CD1c-positive myeloid dendritic cell (primary cell): ENCODE measurements around the gene CNIH3.
"Not testable (repeated sequence)": the region's sequence is repeated elsewhere in the genome, so short reads cannot be mapped to it uniquely, and the experiment has no call there.

ENCODE experiments used
- DNase-seq: peaks from one replicate; pipeline ENCODE4 v3.0.0-alpha.2; 2016; ENCODE audit errors: extremely low spot score

The CNIH3 gene

GRCh38 chr1:224687465-224687864 is 71.3 kb downstream of the CNIH3 start:
- DNase-seq, result no peak

GRCh38 chr1:224689374-224689773 is 73.3 kb downstream of the CNIH3 start:
- DNase-seq, result no peak

GRCh38 chr1:224690576-224690975 is 74.5 kb downstream of the CNIH3 start:
- no peak for DNase-seq

GRCh38 chr1:224691148-224691925 is 75.2 kb downstream of the CNIH3 start:
- DNase-seq, result no peak

GRCh38 chr1:224694969-224695368 is 78.9 kb downstream of the CNIH3 start:
- DNase-seq, result no peak

GRCh38 chr1:224696021-224696420 is 79.9 kb downstream of the CNIH3 start:
- no peak for DNase-seq

- DNase-seq, result peak; percentile 48
These were observed 81.0 kb downstream of the CNIH3 start for GRCh38 chr1:224696891-224697765.

GRCh38 chr1:224698015-224698451 is 81.9 kb downstream of the CNIH3 start:
- DNase-seq, result no peak

- DNase-seq, result no peak
These were observed 84.9 kb downstream of the CNIH3 start for GRCh38 chr1:224700918-224701531.

GRCh38 chr1:224703702-224704101 is 87.6 kb downstream of the CNIH3 start:
- DNase-seq, result no peak

GRCh38 chr1:224704107-224704735 is 88.1 kb downstream of the CNIH3 start:
- no peak for DNase-seq

GRCh38 chr1:224705578-224705977 is 89.5 kb downstream of the CNIH3 start:
- no peak for DNase-seq

GRCh38 chr1:224707843-224708725 is 92.0 kb downstream of the CNIH3 start:
- DNase-seq, result peak; percentile 96

- no peak for DNase-seq
These were observed 94.1 kb downstream of the CNIH3 start for GRCh38 chr1:224710196-224710595.

- not testable (repeated sequence) for DNase-seq
These were observed 95.2 kb downstream of the CNIH3 start for GRCh38 chr1:224711231-224711756.

GRCh38 chr1:224711876-224712275 is 95.8 kb downstream of the CNIH3 start:
- no peak for DNase-seq

- no peak for DNase-seq
These were observed 97.1 kb downstream of the CNIH3 start for GRCh38 chr1:224713228-224713627.

GRCh38 chr1:224714553-224714952 is 98.4 kb downstream of the CNIH3 start:
- DNase-seq, result no peak

- no peak for DNase-seq
These were observed 102.4 kb downstream of the CNIH3 start for GRCh38 chr1:224718470-224719053.

- DNase-seq, result no peak
These were observed 103.6 kb downstream of the CNIH3 start for GRCh38 chr1:224719716-224720115.
